ENCODE measurements around the gene SYCP2L. TPM values are rescaled to one million over a fixed set of nuclear protein-coding genes. Genes with fewer than 3 reads are reported as not detected.
"Not testable (repeated sequence)": the region's sequence is repeated elsewhere in the genome, so short reads cannot be mapped to it uniquely, and the experiment has no call there.

Gene SYCP2L
- polyA plus RNA-seq, 12 donors, result 0.73 to 6.7 (median 2.0) TPM; not detected in 2

DNA sequence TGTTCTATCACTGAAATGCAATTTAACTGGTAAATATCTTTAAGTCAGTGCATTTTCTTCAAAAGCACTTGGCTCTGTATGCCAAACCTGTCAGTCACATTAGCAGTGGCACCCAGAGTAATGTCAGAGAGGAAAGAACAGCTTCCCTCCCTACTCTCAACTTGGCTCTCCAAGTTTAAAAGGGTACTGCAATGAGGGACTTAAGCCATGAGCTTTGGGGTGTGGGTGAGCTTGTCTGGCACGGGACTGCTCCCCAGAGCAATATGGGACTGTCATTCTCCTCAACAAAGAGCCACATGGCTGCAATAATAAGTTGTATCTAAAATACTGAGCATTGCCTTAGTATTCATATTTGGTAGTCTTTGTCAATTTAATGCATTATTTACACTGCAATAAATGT, 9.0 kb upstream of the SYCP2L start:
- DNase-seq, result no peak

GRCh38 chr6:10880366-10880765, 6.5 kb upstream of the SYCP2L start:
- no peak for DNase-seq

DNA sequence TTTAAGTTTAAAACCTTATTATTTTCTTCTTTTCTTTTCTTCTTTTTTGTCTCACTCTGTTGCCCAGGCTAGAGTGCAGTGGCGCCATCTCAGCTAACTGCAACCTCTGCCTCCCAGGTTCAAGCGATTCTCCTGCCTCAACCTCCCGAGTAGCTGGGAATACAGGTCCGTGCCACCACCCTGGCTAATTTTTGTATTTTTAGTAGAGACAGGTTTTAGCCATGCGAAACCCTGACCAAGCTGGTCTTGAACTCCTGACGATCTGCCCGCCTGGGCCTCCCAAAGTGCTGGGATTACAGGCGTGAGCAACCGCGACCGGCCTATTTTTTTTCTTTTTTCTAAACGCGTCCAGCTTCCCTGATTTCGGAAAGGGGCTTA, 4.6 kb upstream of the SYCP2L start:
- not testable (repeated sequence) for DNase-seq

- no peak for DNase-seq
Measured at GRCh38 chr6:10882657-10883171, 4.1 kb upstream of the SYCP2L start.

GRCh38 chr6:10883312-10884244, 3.3 kb upstream of the SYCP2L start:
- no peak for DNase-seq

GRCh38 chr6:10884245-10884972, 2.4 kb upstream of the SYCP2L start:
- DNase-seq, result no peak

GRCh38 chr6:10886365-10886690, 524 bp upstream of the SYCP2L start:
- not testable (repeated sequence) for DNase-seq

GRCh38 chr6:10890151-10890550, 3.3 kb downstream of the SYCP2L start:
- no peak for DNase-seq

DNA sequence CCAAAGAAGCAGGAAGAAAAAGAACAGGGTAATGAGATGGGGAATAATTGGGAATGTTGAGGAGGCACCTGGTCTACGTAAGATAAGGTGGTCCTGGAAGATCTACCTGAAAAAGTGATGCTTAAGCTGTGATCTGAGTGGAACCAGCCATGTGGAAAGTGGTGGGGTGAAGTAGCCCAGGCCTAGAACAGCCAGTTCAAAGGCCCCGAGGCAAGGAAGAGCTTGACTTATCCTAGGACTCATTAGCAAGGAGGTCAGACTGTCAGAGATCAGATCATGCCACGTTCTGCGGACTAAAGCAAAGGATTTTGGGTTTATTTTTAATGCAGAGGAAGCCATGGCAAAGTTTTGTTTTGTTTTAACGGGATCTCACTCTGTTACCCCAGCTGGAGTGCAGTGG, 5.1 kb downstream of the SYCP2L start:
- no peak for DNase-seq

GRCh38 chr6:10894958-10895357, 8.1 kb downstream of the SYCP2L start:
- no peak for DNase-seq

DNA sequence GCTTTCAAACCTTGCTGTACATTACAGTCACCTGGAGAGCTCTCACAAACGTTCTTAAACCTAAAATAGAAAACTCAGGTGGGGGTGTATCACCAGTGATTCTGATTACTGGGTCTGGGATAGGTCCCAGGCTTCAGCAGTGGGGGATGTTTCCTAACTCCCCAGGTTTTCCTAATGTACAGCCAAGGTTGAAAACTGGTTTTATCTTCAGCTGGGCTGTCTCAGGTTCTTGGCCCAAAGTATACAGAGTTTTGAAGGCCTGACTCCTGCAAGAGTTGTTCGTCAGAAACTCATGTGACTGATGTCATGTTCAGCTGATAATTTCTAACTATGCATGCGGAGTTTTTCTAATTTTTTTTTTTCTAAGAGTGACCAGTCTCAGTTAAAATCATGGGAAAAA, 9.8 kb downstream of the SYCP2L start:
- no peak for DNase-seq

- DNase-seq, result no peak
Measured at GRCh38 chr6:10901770-10902169, 14.9 kb downstream of the SYCP2L start.

DNA sequence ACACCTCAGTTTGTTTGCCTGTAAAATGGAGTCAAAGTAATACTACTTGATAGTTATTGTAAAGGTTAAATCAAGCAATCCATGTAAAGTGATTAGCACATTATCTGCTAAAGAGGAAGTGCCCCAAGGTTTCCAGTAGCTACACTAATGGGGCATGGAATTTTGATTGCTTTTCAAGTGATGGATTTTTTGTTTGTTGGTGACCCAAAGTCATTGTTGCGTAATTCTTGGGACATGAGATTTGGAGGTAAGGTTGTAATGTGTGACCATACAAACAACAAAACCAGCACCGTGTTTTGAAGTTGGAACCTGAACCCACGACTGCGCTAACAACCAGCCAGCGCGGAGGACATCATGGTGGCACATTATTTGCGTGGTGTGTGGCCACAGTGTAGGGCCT, 17.2 kb downstream of the SYCP2L start:
- DNase-seq, result no peak

DNA sequence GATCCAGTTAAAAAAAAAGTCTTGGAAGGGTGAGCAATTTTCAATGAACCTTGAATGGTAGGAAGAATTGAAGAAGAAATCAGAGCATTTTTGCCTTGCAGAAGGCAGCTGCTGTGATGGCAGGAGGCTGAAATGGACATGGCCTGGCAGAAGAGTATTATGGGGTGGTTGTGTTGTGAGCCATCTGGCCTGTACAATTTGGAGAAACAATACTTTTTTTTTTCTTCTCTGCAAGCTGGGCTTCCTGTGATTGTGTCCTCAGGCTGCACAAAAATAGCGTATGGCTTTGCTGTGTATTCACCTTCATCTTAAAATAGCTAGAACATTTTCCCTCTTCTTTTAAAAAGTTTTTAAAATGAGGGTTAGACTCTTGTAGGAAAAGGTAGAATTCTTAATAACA, 21.4 kb downstream of the SYCP2L start:
- DNase-seq, result no peak

DNA sequence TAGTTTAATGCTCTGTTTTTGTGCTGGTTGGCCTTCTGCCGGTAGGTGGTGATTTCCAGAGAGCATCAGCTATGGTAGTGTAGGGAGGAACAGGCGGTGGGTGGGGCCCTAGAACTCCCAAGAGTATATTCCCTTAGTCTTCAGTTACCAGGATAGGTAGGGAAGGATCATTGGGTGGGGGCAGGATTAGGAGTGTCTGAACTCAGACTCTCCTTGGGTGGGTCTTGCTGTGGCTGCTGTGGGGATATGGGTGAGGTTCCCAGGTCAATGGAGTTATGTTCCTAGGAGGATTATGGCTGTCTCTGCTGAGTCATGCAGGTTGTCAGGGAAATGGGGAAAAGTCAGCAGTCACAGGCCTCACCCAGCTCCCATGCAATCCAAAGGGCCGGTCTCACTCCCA, 32.7 kb downstream of the SYCP2L start:
- DNase-seq, result not testable (repeated sequence)

DNA sequence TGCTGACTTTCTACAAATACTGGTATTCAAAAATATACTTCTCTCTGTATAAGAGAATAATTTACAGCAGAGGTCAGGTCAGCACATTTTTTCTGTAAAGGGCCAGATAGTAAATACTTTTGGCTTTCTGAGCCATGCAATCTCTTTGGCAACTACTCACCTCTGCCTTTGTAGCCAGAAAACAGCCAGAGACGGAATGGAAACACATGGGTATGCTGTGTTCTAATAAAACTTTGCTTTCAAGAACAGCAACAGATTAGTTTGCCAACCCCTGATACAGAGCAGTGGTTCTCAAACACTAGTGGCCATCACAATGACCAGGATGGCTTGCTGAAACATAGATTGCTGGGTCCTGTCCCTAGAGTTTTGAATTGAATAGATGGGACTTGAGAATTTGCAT, 46.3 kb downstream of the SYCP2L start:
- DNase-seq, result no peak

DNA sequence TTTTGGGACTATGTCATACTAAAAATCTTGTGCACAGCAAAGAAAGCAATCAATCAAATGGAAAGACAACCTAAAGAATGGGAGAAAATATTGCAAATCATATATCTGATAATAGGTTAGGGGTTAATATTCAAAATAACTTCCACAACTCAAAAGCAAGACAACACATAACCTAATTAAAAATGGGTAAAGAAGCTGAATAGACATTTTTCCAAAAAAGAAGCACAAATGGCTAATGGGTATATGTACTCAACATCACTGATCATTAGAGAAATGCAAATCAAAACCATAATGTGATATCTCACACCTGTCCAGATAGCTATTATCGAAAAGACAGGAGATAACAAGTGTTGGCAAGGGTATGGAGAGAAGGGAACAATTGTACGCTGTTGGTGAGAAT, 53.0 kb downstream of the SYCP2L start:
- DNase-seq, result no peak

GRCh38 chr6:10945845-10946244, 59.0 kb downstream of the SYCP2L start:
- no peak for DNase-seq

GRCh38 chr6:10947966-10948365, 61.1 kb downstream of the SYCP2L start:
- no peak for DNase-seq

DNA sequence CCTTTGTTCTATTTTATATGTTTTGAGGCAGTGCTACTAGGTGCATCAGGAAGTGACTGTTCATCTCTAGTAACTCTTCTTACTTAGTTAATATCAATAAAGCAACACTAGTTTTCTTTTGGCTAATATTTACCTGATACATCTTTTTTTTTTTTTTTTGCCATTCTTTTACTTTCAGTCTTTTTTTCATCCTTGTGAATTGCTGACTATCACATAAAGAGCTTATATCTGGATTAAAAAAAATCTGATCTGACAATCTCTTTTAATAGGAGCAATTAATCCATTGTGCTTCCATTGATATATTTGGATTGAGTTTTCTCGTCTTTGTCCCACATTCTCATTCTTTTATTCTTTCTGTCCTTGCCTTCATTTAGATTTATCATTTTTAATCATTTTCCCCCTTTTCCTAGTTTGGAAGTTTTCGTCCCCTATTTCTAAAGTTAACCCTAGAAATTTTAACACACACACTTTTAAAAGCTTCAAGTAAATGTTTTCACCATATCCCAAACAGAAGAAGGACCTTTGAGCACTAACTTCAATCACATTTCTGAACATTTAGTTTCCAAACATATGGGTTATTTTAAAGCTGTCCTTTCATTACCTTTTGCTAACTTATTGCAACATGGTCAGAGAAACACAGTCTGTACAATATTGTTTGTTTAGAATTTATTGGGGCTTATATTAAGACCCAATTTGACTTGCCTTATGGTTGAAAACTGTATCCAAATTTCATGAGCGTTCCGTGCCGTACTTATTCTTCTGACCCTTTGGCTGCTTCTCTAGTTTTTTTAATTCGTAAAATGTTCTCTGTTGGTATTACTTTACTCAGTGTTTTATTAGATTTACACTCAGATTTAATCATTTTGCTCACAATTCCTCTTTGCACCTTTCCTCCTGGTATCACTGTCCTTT, 63.0 kb downstream of the SYCP2L start:
- no peak for DNase-seq

GRCh38 chr6:10951675-10952282, 64.9 kb downstream of the SYCP2L start:
- DNase-seq, result peak; percentile 20

All from muscle of arm (tissue), 12 donors.